Measurements from ENCODE around the gene MAPK10.

MAPK10 gene

GRCh38 chr4:86291180-86291579, 68.7 kb downstream of the MAPK10 start:
- no peak for DNase-seq (ENCODE audit: low read depth)
- TF ChIP-seq CTCF (IDR thresholded peaks at IDR 0.05; ENCODE audit: low read depth, low read length, missing control alignments), result no peak
- no peak overlapping the region for H3K4me3 ChIP-seq (ENCODE audit: low read depth, low read length)

GRCh38 chr4:86286726-86287125, 73.1 kb downstream of the MAPK10 start:
- no peak for DNase-seq (ENCODE audit: low read depth)
- no peak overlapping the region for H3K4me3 ChIP-seq (ENCODE audit: low read depth, low read length)
- no peak for TF ChIP-seq CTCF (IDR thresholded peaks at IDR 0.05; ENCODE audit: low read depth, low read length, missing control alignments)

- no peak overlapping the region for H3K4me3 ChIP-seq (ENCODE audit: low read depth, low read length)
- no peak for TF ChIP-seq CTCF (IDR thresholded peaks at IDR 0.05; ENCODE audit: low read depth, low read length, missing control alignments)
- DNase-seq (ENCODE audit: low read depth), result no peak
Observed at GRCh38 chr4:86283371-86283770, 76.5 kb downstream of the MAPK10 start.

- TF ChIP-seq CTCF (IDR thresholded peaks at IDR 0.05; ENCODE audit: low read depth, low read length, missing control alignments), result no peak
- no peak for DNase-seq (ENCODE audit: low read depth)
- H3K4me3 ChIP-seq (ENCODE audit: low read depth, low read length), result no peak overlapping the region
Observed at GRCh38 chr4:86280246-86280645, 79.6 kb downstream of the MAPK10 start.

- no peak for DNase-seq (ENCODE audit: low read depth)
- H3K4me3 ChIP-seq (ENCODE audit: low read depth, low read length), result no peak overlapping the region
- no peak for TF ChIP-seq CTCF (IDR thresholded peaks at IDR 0.05; ENCODE audit: low read depth, low read length, missing control alignments)
Observed at GRCh38 chr4:86279293-86279960, 80.4 kb downstream of the MAPK10 start.

GRCh38 chr4:86278126-86278525, 81.7 kb downstream of the MAPK10 start:
- no peak for DNase-seq (ENCODE audit: low read depth)
- no peak overlapping the region for H3K4me3 ChIP-seq (ENCODE audit: low read depth, low read length)
- no peak for TF ChIP-seq CTCF (IDR thresholded peaks at IDR 0.05; ENCODE audit: low read depth, low read length, missing control alignments)

- H3K4me3 ChIP-seq (ENCODE audit: low read depth, low read length), result no peak overlapping the region
- no peak for DNase-seq (ENCODE audit: low read depth)
- TF ChIP-seq CTCF (IDR thresholded peaks at IDR 0.05; ENCODE audit: low read depth, low read length, missing control alignments), result no peak
Observed at GRCh38 chr4:86274642-86275041, 85.2 kb downstream of the MAPK10 start.
